Neuronal stem cell (in vitro differentiated cells): ENCODE measurements around the gene COL19A1.

ENCODE experiments used
- DNase-seq: peaks from one replicate; pipeline ENCODE4 v3.0.0-alpha.2; 2013; ENCODE audit warnings: low spot score
- H2AFZ ChIP-seq: one replicate; pipeline ENCODE4 v1.6.1; 2013; ENCODE audit warnings: mild to moderate bottlenecking, low read length, inconsistent platforms
- H2AK5ac ChIP-seq: 2 replicates; pipeline ENCODE4 v1.6.1; 2013; ENCODE audit warnings: low read depth, mild to moderate bottlenecking, inconsistent platforms, low read length, moderate library complexity, mixed read lengths
- H2BK120ac ChIP-seq: 2 replicates; pipeline ENCODE4 v1.6.1; 2013; ENCODE audit warnings: low read depth, mild to moderate bottlenecking, inconsistent platforms, low read length, moderate library complexity, mixed read lengths
- H2BK12ac ChIP-seq: one replicate; pipeline ENCODE4 v1.6.1; 2013; ENCODE audit warnings: low read length, inconsistent platforms
- H2BK15ac ChIP-seq: 2 replicates; pipeline ENCODE4 v1.6.1; 2013; ENCODE audit warnings: mild to moderate bottlenecking, low read length, inconsistent platforms, mixed read lengths
- H2BK5ac ChIP-seq: one replicate; pipeline ENCODE4 v1.6.1; 2013; ENCODE audit warnings: inconsistent platforms, mild to moderate bottlenecking, low read length, moderate library complexity
- H3K14ac ChIP-seq: one replicate; pipeline ENCODE4 v1.6.1; 2013; ENCODE audit warnings: low read length, inconsistent platforms
- H3K18ac ChIP-seq: 2 replicates; pipeline ENCODE4 v1.6.1; 2013; ENCODE audit warnings: low read length, inconsistent platforms
- H3K23ac ChIP-seq: 2 replicates; pipeline ENCODE4 v1.6.1; 2013; ENCODE audit warnings: low read depth, mild to moderate bottlenecking, mixed read lengths, low read length, inconsistent platforms; ENCODE audit not compliant: poor library complexity
- H3K27ac ChIP-seq: replicated peaks from 3 replicates; pipeline ENCODE4 v1.5.1; 2013; ENCODE audit warnings: low read length, inconsistent platforms
- H3K27me3 ChIP-seq, 3 experiments: 2 replicates each; pipeline ENCODE4 v1.6.1; 2013; ENCODE audit warnings: low read length in 3 of 3, mild to moderate bottlenecking in 2 of 3, inconsistent platforms in 1 of 3, low read depth in 1 of 3, mixed read lengths in 1 of 3, moderate library complexity in 1 of 3; ENCODE audit not compliant: control insufficient read depth in 3 of 3, insufficient read depth in 3 of 3
- H3K36me3 ChIP-seq, 2 donors: replicated peaks in 1 of 2; 2 replicates each; pipeline ENCODE4 v1.6.1; 2013; ENCODE audit warnings: low read length in 2 of 2; ENCODE audit not compliant: control insufficient read depth in 2 of 2, insufficient read depth in 2 of 2
- H3K4ac ChIP-seq: 2 replicates; pipeline ENCODE4 v1.6.1; 2013; ENCODE audit warnings: inconsistent platforms, mild to moderate bottlenecking, low read length, moderate library complexity
- H3K4me1 ChIP-seq, 2 donors: 1 replicate in 1 of 2; 2 replicates in 1 of 2; pipeline ENCODE4 v1.6.1; 2013; ENCODE audit warnings: low read length in 2 of 2, low read depth in 1 of 2; ENCODE audit not compliant: control insufficient read depth in 2 of 2, insufficient read depth in 1 of 2
- H3K4me2 ChIP-seq: one replicate; pipeline ENCODE4 v1.6.1; 2013; ENCODE audit warnings: mild to moderate bottlenecking, low read length, inconsistent platforms; ENCODE audit not compliant: insufficient read depth, poor library complexity, severe bottlenecking
- H3K4me3 ChIP-seq, 2 donors: 2 replicates each; pipeline ENCODE4 v1.5.1; 2013; ENCODE audit warnings: low read length in 2 of 2, mild to moderate bottlenecking in 2 of 2, inconsistent platforms in 1 of 2, moderate library complexity in 1 of 2
- H3K79me1 ChIP-seq: one replicate; pipeline ENCODE4 v1.6.1; 2013; ENCODE audit warnings: low read depth, mild to moderate bottlenecking, inconsistent platforms, low read length, moderate library complexity
- H3K9ac ChIP-seq: one replicate; pipeline ENCODE4 v1.6.1; 2013; ENCODE audit warnings: mild to moderate bottlenecking, low read depth, low read length, inconsistent platforms; ENCODE audit not compliant: poor library complexity
- H3K9me3 ChIP-seq, 2 donors: replicated peaks in 1 of 2; 2 replicates each; pipeline versions ENCODE3 to v1.6.1; 2013; ENCODE audit warnings: low read length in 2 of 2, mild to moderate bottlenecking in 2 of 2, inconsistent platforms in 1 of 2, low read depth in 1 of 2, mixed read lengths in 1 of 2, moderate library complexity in 1 of 2; ENCODE audit not compliant: control insufficient read depth in 2 of 2, insufficient read depth in 1 of 2
- H4K8ac ChIP-seq: one replicate; pipeline ENCODE4 v1.6.1; 2013; ENCODE audit warnings: low read depth, mild to moderate bottlenecking, inconsistent platforms, low read length, moderate library complexity
- H4K91ac ChIP-seq: one replicate; pipeline ENCODE4 v1.6.1; 2013; ENCODE audit warnings: low read length, low read depth, mild to moderate bottlenecking, inconsistent platforms; ENCODE audit not compliant: poor library complexity
- whole genome bisulfite sequencing, 2 donors: extraction: QIAGEN DNeasy Blood & Tissue Kit; methylation state at CpG; one replicate each; pipeline ENCODE4 v1.1.7; 2013; ENCODE audit warnings: missing lambda C conversion rate in 2 of 2, mixed read lengths in 1 of 2; ENCODE audit not compliant: insufficient read length in 2 of 2, insufficient replicate concordance in 1 of 2; ENCODE audit errors: extremely low coverage in 2 of 2; 5-methylcytosine and 5-hydroxymethylcytosine counted together

The COL19A1 gene

DNA sequence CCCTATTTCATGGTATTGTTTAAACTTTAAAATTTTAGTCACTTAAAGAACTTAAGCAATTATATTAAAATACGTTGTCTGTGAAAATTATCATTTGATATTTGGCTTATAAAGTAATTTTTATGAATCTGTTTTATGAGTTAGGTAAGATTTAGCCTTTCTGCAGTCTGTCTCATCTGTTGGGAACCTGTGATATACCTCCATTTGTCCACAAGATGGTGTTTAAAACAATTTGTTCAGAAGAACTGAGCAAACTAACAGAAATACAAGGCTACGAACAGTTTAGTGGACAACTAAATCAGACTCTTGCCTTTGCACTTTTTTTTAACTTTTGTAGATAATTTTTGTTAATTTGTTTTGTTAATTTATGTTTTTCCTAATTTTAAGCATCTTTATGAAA lies 344.1 kb downstream of the COL19A1 start:
- Histone ChIP-seq H3K27ac (no peak overlapping the region), H2BK15ac (no peak overlapping the region), H3K4me3 (no peak overlapping the region), H2BK120ac (no peak overlapping the region), H3K4me2 (no peak overlapping the region), H3K9ac (no peak overlapping the region), H2AK5ac (no peak overlapping the region), H3K18ac (no peak overlapping the region), H3K23ac (no peak overlapping the region), H3K9me3 (no peaks in the 10 kb centered on the region), H3K4ac (no peak overlapping the region), H3K79me1 (no peaks in the 10 kb centered on the region), H2BK12ac (no peak overlapping the region), H4K8ac (no peak overlapping the region), H3K4me1 (no peaks in the 10 kb centered on the region), H4K91ac (no peak overlapping the region), H3K36me3 (no peaks in the 10 kb centered on the region), H2AFZ (no peak overlapping the region), H3K14ac (no peak overlapping the region), H2BK5ac (no peak overlapping the region), H3K27me3 (no peaks in the 10 kb centered on the region)
- no peak for DNase-seq
- WGBS, 2 donors, result no CpG with 5 or more reads among the region's 2 CpGs

DNA sequence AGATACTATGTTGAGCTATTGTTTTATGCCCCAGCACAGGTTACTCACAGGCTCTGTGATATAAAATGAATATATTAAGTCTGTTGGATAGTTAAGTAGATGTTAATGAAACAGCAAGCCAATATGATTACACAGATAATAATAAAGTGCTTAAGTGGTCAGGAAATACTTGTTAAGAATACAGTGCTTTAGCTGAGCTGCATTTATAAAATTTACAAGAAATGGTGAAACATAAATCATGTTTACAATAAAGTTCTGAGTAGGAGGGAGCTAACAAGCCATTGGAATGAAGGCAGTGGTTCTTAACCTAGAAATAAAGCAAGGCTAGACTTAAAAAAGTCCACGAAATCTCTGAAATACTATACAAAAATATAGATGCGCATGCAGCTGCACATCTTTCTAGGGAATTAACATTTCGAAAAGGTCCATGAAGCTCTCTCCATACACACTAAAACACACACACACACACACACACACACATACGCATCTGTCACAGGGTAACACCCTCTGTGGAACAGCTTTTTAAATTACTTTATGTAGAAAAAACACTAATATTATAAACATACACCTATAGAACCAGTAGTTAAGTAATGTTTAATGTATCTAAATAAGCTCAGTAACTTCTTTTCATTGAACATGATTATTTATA lies 349.2 kb downstream of the COL19A1 start:
- no peak overlapping the region for H2BK15ac ChIP-seq
- no peak overlapping the region for H3K4ac ChIP-seq
- H3K27me3 ChIP-seq, result no peaks in the 10 kb centered on the region
- H3K4me1 ChIP-seq, result no peaks in the 10 kb centered on the region
- no peak overlapping the region for H3K27ac ChIP-seq
- no peaks in the 10 kb centered on the region for H3K79me1 ChIP-seq
- no peak overlapping the region for H2AFZ ChIP-seq
- H2AK5ac ChIP-seq, result no peak overlapping the region
- no peak overlapping the region for H3K4me3 ChIP-seq
- no CpG with 5 or more reads among the region's 4 CpGs for WGBS, 2 donors
- H3K9ac ChIP-seq, result no peak overlapping the region
- H2BK120ac ChIP-seq, result no peak overlapping the region
- H3K4me2 ChIP-seq, result no peak overlapping the region
- H3K9me3 ChIP-seq, result no peaks in the 10 kb centered on the region
- no peak overlapping the region for H3K18ac ChIP-seq
- H4K91ac ChIP-seq, result no peak overlapping the region
- no peaks in the 10 kb centered on the region for H3K36me3 ChIP-seq
- no peak overlapping the region for H3K14ac ChIP-seq
- no peak overlapping the region for H2BK5ac ChIP-seq
- DNase-seq, result no peak
- no peak overlapping the region for H2BK12ac ChIP-seq
- no peak overlapping the region for H4K8ac ChIP-seq
- no peak overlapping the region for H3K23ac ChIP-seq

DNA sequence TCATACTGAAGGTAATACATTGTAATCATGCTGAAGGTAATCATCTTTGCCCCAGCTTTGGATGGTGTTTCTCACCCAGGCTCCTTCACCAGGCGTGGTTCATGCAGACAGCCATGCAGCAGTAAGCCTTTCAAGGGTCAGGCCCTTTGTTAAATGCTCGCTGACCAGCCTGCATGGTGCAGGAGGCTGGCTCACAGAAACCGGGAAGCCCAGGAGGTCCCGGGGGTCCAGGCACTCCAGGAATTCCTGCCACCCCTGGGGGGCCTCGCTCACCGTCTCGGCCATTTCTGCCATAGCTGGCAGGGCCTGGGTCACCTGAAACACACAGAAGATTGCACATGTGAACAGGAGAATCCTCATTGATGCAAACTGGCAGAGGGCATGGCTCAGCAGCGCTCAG lies 350.4 kb downstream of the COL19A1 start:
- no peak for DNase-seq
- H3K9ac ChIP-seq, result no peak overlapping the region
- no peaks in the 10 kb centered on the region for H3K4me1 ChIP-seq
- H2AK5ac ChIP-seq, result no peak overlapping the region
- H4K8ac ChIP-seq, result no peak overlapping the region
- H3K27ac ChIP-seq, result no peak overlapping the region
- H2BK15ac ChIP-seq, result no peak overlapping the region
- no peak overlapping the region for H2BK12ac ChIP-seq
- H3K9me3 ChIP-seq, result no peaks in the 10 kb centered on the region
- H2BK5ac ChIP-seq, result no peak overlapping the region
- H4K91ac ChIP-seq, result no peak overlapping the region
- no peak overlapping the region for H3K23ac ChIP-seq
- no peaks in the 10 kb centered on the region for H3K36me3 ChIP-seq
- WGBS, 2 donors, result no CpG with 5 or more reads among the region's 8 CpGs
- no peaks in the 10 kb centered on the region for H3K27me3 ChIP-seq
- no peak overlapping the region for H2AFZ ChIP-seq
- no peaks in the 10 kb centered on the region for H3K79me1 ChIP-seq
- H3K4me3 ChIP-seq, result no peak overlapping the region
- no peak overlapping the region for H3K4ac ChIP-seq
- H3K14ac ChIP-seq, result no peak overlapping the region
- no peak overlapping the region for H2BK120ac ChIP-seq
- H3K4me2 ChIP-seq, result no peak overlapping the region
- H3K18ac ChIP-seq, result no peak overlapping the region

- no peak overlapping the region for H3K27ac ChIP-seq
- H3K18ac ChIP-seq, result no peak overlapping the region
- H3K36me3 ChIP-seq, result peaks cover 0 to 5% of the 10 kb centered on the region in 2 donors
- no peak overlapping the region for H4K8ac ChIP-seq
- H3K14ac ChIP-seq, result no peak overlapping the region
- H2AK5ac ChIP-seq, result no peak overlapping the region
- no peak overlapping the region for H2BK12ac ChIP-seq
- no peaks in the 10 kb centered on the region for H3K79me1 ChIP-seq
- H2BK15ac ChIP-seq, result no peak overlapping the region
- no peak overlapping the region for H3K4me3 ChIP-seq
- no peaks in the 10 kb centered on the region for H3K9me3 ChIP-seq
- no peaks in the 10 kb centered on the region for H3K4me1 ChIP-seq
- no peak overlapping the region for H2AFZ ChIP-seq
- no peak overlapping the region for H3K4ac ChIP-seq
- no peak overlapping the region for H2BK5ac ChIP-seq
- no peak overlapping the region for H2BK120ac ChIP-seq
- H4K91ac ChIP-seq, result no peak overlapping the region
- DNase-seq, result no peak
- no peak overlapping the region for H3K23ac ChIP-seq
- no CpG with 5 or more reads among the region's 1 CpG for WGBS, 2 donors
- no peak overlapping the region for H3K4me2 ChIP-seq
- H3K27me3 ChIP-seq, result no peaks in the 10 kb centered on the region
- no peak overlapping the region for H3K9ac ChIP-seq
These were observed 353.7 kb downstream of the COL19A1 start for GRCh38 chr6:70219943-70220613.
